Testis (tissue), 3 donors: Measurements from ENCODE around the gene GCN1. TPM values are rescaled to one million over a fixed set of nuclear protein-coding genes. Genes with fewer than 3 reads are reported as not detected.

ENCODE experiments used
- DNase-seq: peaks from one replicate; pipeline ENCODE4 v3.0.0-alpha.2; 2019
- H3K27ac ChIP-seq, 2 donors: fragments of 200-600 bp; sonication (generic); one replicate each; pipeline ENCODE4 v1.5.1; 2019
- H3K27me3 ChIP-seq: fragments of 200-600 bp; sonication (generic); one replicate; pipeline ENCODE4 v1.5.1; 2019
- H3K36me3 ChIP-seq: fragments of 200-600 bp; sonication (generic); one replicate; pipeline ENCODE4 v1.5.1; 2017; ENCODE audit warnings: low read depth; ENCODE audit errors: missing control alignments
- H3K4me1 ChIP-seq: fragments of 200-600 bp; sonication (generic); one replicate; pipeline ENCODE4 v1.5.1; 2019
- H3K4me3 ChIP-seq, 2 donors: fragments of 200-600 bp; sonication (generic); one replicate each; pipeline ENCODE4 v1.5.1; 2017 to 2019
- H3K9me3 ChIP-seq: fragments of 200-600 bp; sonication (generic); one replicate; pipeline ENCODE4 v1.5.1; 2017
- POLR2A ChIP-seq: fragments of 450-650 bp; IDR thresholded peaks from one replicate; pipeline ENCODE4 v1.6.1; 2017; ENCODE audit warnings: antibody characterized with exemption, mild to moderate bottlenecking, moderate library complexity
- WGBS, 2 donors: methylation state at CpG; one replicate each; pipeline ENCODE4 v1.1.5; 2018; 5-methylcytosine and 5-hydroxymethylcytosine counted together
- intact Hi-C: fragments of 100-400 bp; cut with DNase I; formaldehyde crosslinking; loops from one replicate; pipeline ENCODE4 v1.15.1; 2023; ENCODE audit warnings: low total_unique reads
- polyA plus RNA-seq: library from polyadenylated mRNA; stranded (reverse); fragments of 350-450 nt; fragmentation: Illumina TruSeq; extraction: RNeasy Lipid Tissue Mini Kit (QIAGEN cat#74804); gene quantifications from one replicate; pipeline ENCODE4 v1.2.3, GENCODE V29; 2014; ENCODE audit warnings: low read depth, low replicate concordance; ENCODE audit not compliant: insufficient read depth
- total RNA-seq, 2 donors: library from RNA; depleted of rRNA; stranded (reverse); fragments of >200 nt; gene quantifications; one replicate each; pipeline ENCODE4 v1.2.3, GENCODE V29; 2016
- TF ChIP-seq, protein P1 (sequence below), 3 experiments: fragments of 450-650 bp in 2 of 3; fragments of 200-600 bp in 1 of 3; sonication (generic) in 1 of 3; IDR thresholded peaks; one replicate each; pipeline ENCODE4 v1.5.1; 2016 to 2019; ENCODE audit warnings: antibody characterized with exemption in 3 of 3, mild to moderate bottlenecking in 2 of 3, moderate library complexity in 1 of 3

GCN1 gene
- total and polyA plus RNA-seq, 3 donors from 2014 or later: 66.3 to 164 (median 104) TPM

DNA sequence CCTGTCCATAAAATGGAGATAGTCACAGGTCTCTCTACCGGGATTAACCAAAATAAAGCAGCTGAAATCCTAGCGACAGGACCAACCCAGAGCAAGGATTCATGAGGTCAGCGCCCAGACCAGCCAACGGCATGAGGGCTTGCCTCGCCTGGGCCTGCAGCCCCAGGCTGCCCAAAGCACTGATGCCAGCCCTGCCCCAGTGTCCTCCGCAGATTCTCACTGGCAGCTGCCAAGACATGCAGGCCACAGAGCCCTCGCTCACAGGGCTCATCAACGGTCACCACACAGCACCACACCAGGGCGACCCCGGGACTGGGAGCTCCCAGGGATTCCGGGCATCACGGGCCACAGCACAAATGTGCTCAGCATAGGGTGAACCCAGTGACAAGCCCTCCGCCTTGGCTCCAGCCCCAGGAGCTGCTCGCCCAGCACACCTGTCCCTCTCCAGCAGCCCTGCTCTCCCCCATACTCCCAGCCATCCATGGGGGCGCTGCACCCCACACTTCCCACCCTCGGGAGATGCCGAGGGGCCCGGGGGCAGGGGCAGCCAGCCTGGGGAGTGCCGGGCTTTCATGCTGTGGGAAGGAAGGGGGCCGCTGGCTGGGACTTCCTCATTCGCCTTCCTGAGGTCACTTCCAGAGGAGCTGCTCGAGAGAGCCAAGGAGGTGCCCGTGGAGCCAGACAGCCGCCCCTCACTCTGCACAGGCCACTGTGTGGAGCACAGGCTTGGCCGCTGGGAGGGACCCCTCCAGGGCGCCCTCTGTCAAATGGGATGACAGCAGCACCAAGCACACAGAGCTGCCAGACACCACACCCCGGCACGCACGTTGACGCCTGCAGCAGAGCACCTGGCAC is 92.1 kb downstream of the GCN1 start:
- no peaks in the 10 kb centered on the region for H3K9me3 ChIP-seq
- H3K27ac ChIP-seq: peak overlapping the region in 1 of 2 donors; percentile 57
- no peak for TF ChIP-seq POLR2A
- TF ChIP-seq, protein P1, sequence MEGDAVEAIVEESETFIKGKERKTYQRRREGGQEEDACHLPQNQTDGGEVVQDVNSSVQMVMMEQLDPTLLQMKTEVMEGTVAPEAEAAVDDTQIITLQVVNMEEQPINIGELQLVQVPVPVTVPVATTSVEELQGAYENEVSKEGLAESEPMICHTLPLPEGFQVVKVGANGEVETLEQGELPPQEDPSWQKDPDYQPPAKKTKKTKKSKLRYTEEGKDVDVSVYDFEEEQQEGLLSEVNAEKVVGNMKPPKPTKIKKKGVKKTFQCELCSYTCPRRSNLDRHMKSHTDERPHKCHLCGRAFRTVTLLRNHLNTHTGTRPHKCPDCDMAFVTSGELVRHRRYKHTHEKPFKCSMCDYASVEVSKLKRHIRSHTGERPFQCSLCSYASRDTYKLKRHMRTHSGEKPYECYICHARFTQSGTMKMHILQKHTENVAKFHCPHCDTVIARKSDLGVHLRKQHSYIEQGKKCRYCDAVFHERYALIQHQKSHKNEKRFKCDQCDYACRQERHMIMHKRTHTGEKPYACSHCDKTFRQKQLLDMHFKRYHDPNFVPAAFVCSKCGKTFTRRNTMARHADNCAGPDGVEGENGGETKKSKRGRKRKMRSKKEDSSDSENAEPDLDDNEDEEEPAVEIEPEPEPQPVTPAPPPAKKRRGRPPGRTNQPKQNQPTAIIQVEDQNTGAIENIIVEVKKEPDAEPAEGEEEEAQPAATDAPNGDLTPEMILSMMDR (IDR thresholded peaks at IDR 0.05): no peak
- H3K36me3 ChIP-seq: no peaks in the 10 kb centered on the region
- intact Hi-C loops: no loop called here
- no peaks in the 10 kb centered on the region for H3K27me3 ChIP-seq
- DNase-seq: no peak
- H3K4me1 ChIP-seq: peaks cover 19% of the 10 kb centered on the region
- H3K4me3 ChIP-seq: no peak overlapping the region
- 79 to 85% methylated on average over 11 to 27 of the region's 30 CpGs for WGBS, 2 donors

DNA sequence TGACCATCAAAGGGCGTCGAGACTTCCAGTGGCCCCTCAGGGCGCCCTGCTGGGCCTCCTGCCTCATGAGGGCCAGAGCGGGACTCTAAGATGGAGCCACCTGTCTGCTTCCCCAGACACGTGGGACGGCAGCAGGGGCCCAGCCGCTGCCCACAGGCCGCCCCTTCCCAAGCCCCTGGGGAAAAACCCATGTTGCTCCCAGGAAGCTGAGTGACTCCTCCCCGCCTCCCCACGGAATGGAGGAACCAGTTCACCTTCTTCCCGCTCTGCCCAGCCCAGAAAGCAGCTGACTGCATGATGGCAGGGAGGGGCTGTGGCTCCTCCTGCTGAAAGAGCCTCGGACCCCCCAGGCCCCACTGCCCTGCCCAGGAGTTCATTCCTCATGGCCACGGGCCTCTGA is 92.9 kb downstream of the GCN1 start:
- Histone ChIP-seq H3K9me3 (no peaks in the 10 kb centered on the region), H3K4me3 (no peak overlapping the region), H3K36me3 (no peaks in the 10 kb centered on the region), H3K27ac (peak overlapping the region; percentile 57 to 59), H3K27me3 (no peaks in the 10 kb centered on the region), H3K4me1 (peaks cover 19% of the 10 kb centered on the region)
- TF ChIP-seq POLR2A: no peak
- TF ChIP-seq, protein P1 (IDR thresholded peaks at IDR 0.05): no peak
- DNase-seq: no peak
- 61% methylated on average over 7 to 8 of the region's 13 CpGs for WGBS, 2 donors
- intact Hi-C loops: no loop called here

DNA sequence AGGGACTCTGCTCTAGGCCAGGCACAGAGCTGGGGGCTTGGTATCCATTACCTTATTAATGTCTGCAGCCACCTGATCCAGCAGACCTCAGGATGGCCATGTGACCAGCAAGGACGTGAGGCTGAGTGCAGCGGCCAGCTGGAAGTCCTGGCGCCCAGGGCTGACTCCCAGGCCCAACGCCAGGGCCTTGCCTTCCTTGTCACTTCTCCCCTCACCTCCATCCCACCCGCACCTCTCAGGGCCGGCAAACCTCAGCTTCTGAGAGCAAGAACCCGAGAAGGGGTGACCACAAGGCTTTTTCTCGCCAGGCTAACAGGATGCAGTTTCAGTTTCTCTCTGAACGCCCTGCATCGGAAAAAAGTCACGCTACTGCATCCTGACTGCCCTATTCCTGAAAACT is 93.3 kb downstream of the GCN1 start:
- Histone ChIP-seq H3K9me3 (no peaks in the 10 kb centered on the region), H3K27ac (peak overlapping the region; percentile 57 to 59), H3K4me1 (peaks cover 19% of the 10 kb centered on the region), H3K27me3 (no peaks in the 10 kb centered on the region), H3K36me3 (no peaks in the 10 kb centered on the region), H3K4me3 (no peak overlapping the region)
- TF ChIP-seq POLR2A: no peak
- intact Hi-C loops: no loop called here
- DNase-seq: peak; percentile 56
- WGBS, 2 donors: 31 to 63% methylated on average over 5 to 11 of the region's 11 CpGs

DNA sequence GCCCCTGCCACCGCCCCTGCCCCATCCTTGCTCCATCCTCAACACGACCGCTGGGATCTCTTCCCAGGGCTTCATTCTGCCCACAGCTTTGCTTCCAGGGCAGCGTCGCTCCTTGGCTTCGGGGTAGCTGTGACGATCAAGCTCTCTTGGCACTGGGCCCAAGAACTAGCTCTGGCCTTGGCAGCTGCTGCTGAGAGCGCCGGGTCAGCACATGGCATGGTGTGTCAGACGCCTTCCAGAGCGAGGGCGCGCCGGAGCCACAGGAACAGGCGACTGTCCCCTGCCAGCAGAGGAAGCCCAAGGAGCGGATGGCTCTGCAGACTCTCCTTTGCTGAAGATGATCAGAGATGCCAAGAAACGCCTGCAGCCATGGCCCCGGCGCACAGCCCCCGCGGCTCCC is 93.9 kb downstream of the GCN1 start:
- H3K36me3 ChIP-seq: no peaks in the 10 kb centered on the region
- no peaks in the 10 kb centered on the region for H3K9me3 ChIP-seq
- intact Hi-C loops: no loop called here
- WGBS, 2 donors: 32 to 38% methylated on average over 6 to 21 of the region's 21 CpGs
- TF ChIP-seq POLR2A: no peak
- TF ChIP-seq, protein P1 (IDR thresholded peaks at IDR 0.05): no peak
- H3K4me1 ChIP-seq: peaks cover 19% of the 10 kb centered on the region
- no peaks in the 10 kb centered on the region for H3K27me3 ChIP-seq
- DNase-seq: peak; percentile 95
- H3K27ac ChIP-seq: peak overlapping the region; percentile 57 to 59
- H3K4me3 ChIP-seq: no peak overlapping the region

DNA sequence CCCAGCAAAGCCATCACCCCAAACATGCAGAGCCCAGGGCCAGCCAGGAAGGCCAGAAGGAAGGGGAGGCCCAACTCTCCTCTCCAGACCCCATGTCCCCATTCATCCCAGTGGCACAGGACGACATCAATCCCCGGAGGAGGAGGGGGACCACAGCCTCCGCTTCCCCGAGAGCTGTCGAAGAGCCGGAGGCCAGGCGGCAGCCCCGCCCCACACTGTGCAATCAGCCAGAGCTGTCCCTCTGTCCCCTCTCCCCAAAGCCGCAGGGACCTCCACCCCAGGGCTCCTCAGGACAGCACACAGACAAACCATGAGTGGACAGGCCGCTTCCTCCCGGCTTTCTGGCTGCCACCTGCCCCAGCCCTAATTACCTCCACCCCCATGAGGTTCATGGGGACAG is 94.8 kb downstream of the GCN1 start:
- intact Hi-C loops: no loop called here
- no peaks in the 10 kb centered on the region for H3K27me3 ChIP-seq
- DNase-seq: no peak
- no peaks in the 10 kb centered on the region for H3K9me3 ChIP-seq
- peaks cover 19% of the 10 kb centered on the region for H3K4me1 ChIP-seq
- no peak overlapping the region for H3K4me3 ChIP-seq
- no peak for TF ChIP-seq POLR2A
- TF ChIP-seq, protein P1 (IDR thresholded peaks at IDR 0.05): no peak
- no peak overlapping the region for H3K27ac ChIP-seq
- H3K36me3 ChIP-seq: no peaks in the 10 kb centered on the region
- 92 to 100% methylated on average over 4 to 11 of the region's 11 CpGs for WGBS, 2 donors
